GM23248 (cell line): Measurements from ENCODE around the gene LRFN4.

Experiments
- EZH2 ChIP-seq: fragments of 200-600 bp; sonication (generic); IDR thresholded peaks from 2 replicates; pipeline ENCODE4 v1.6.1; 2018; ENCODE audit warnings: antibody characterized with exemption, mild to moderate bottlenecking; ENCODE audit not compliant: insufficient read depth, poor library complexity, severe bottlenecking
- EZH2phosphoT487 ChIP-seq: fragments of 200-600 bp; sonication (generic); IDR thresholded peaks from 2 replicates; pipeline ENCODE4 v1.6.1; 2018; ENCODE audit warnings: antibody characterized with exemption, moderate library complexity, mild to moderate bottlenecking, low read depth; ENCODE audit not compliant: insufficient read depth

GRCh38 chr11:66858939-66859685 lies 2.2 kb downstream of the LRFN4 start:
- TF ChIP-seq EZH2phosphoT487: no peak
- no peak for TF ChIP-seq EZH2
